HG02973 (cell line): ENCODE data around the gene ASXL2.
"Not testable (repeated sequence)": the region's sequence is repeated elsewhere in the genome, so short reads cannot be mapped to it uniquely, and the experiment has no call there.

Experiments
- ATAC-seq: cut with Tn5 transposase; IDR thresholded peaks from one replicate; pipeline ENCODE4 v1.9.1; 2021; ENCODE audit warnings: moderate library complexity; ENCODE audit not compliant: unreplicated experiment

Gene ASXL2

DNA sequence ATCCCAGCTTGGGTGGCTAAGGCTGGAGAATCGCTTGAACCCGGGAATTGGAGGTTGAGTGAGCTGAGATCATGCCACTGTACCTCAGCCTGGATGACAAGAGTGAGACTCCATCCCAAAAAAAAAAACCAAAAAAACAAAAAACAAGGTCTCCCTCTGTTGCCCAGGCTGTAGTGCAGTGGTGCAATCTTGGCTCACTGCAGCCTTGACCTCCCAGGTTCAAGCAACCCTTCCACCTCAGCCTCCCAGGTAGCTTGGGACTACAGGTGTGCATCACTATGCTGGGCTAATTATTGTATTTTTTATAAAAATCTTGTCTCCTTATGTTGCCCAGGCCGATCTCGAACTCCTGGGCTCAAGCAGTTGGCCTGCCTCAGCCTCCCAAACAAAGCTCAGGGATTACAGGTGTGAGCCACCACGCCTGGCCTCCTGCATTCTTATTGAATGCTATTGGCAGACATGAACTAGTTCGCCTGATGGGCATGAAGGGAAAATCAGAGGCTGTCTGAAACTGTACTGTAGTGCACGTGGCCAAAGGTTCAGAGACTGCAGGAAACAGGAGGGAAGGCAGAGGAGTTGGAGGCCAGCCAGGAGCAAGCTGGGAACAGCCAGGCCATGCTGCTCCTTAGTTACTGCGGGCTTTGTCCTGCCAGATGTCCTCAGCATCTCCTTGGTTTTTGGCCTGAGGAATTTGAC, 16.0 kb upstream of the ASXL2 start:
- ATAC-seq: no peak

DNA sequence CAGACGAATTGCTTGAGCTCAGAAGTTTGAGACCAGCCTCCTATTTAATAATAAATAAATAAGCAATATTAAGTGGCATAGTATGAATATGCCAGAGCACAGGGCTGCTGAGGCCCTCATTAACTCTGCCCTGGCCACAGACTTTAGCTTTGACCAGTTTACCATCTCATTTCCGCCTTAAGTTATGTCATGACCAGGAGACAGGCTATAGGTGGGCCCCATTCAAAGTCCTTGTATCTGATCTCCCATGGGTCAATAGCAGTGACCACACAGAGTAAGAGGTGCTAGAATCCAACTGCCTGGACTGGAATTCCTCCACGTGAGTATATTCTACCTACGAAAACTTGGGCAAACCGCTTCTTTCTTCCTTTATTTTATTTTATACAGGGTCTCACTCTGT, 13.4 kb upstream of the ASXL2 start:
- no peak for ATAC-seq

DNA sequence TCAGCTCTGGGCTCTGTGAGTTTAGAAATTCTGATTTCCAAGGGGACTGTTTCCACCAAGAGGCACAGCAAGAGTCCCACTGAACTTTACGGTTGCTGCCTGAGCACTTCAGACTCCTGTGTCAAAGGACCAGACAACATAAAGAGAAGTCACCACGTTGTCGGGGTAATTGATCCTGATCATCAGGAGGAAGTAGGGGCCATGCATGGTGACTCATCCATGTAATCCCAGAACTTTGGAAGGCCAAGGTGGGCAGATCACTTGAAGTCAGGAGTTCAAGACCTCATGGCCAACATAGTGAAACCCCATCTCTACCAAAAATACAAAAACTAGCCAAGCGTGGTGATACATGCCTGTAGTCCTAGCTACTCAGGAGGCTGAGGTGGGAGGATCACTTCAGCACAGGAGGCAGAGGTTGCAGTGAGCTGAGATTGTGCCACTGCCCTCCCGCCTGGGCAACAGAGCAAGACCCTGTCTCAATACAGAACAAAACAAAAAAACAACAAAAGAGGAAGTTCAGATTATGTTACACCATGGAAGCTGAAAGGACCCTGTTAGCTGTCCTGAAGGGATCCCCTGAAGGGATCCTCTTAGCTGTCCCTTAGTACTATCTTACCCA, 9.4 kb upstream of the ASXL2 start:
- no peak for ATAC-seq

- no peak for ATAC-seq
Observed at GRCh38 chr2:25885933-25886332, 7.6 kb upstream of the ASXL2 start.

GRCh38 chr2:25881764-25882163, 3.5 kb upstream of the ASXL2 start:
- no peak for ATAC-seq

- ATAC-seq: no peak
Observed at GRCh38 chr2:25879133-25879730, 945 bp upstream of the ASXL2 start.

- ATAC-seq: peak; percentile 47
Observed at GRCh38 chr2:25877431-25878360, 591 bp downstream of the ASXL2 start.

DNA sequence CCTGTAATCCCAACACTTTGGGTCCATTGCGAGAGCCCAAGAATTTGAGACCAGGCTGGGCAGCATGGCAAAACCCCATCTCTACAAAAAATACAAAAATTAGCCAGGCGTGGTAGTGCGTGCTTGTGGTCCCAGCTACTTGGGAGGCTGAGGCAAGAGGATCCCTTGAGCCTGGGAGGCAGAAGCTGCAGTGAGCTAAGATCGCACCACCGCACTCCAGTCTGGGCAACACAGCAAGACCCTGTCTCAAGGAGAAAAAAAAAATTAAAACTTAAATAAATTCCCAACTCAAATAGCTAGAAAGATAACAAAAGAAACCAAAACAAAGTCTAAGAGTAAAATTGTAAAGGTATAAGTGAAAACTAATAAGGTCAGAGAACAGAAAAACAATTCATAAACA, 6.2 kb downstream of the ASXL2 start:
- no peak for ATAC-seq

DNA sequence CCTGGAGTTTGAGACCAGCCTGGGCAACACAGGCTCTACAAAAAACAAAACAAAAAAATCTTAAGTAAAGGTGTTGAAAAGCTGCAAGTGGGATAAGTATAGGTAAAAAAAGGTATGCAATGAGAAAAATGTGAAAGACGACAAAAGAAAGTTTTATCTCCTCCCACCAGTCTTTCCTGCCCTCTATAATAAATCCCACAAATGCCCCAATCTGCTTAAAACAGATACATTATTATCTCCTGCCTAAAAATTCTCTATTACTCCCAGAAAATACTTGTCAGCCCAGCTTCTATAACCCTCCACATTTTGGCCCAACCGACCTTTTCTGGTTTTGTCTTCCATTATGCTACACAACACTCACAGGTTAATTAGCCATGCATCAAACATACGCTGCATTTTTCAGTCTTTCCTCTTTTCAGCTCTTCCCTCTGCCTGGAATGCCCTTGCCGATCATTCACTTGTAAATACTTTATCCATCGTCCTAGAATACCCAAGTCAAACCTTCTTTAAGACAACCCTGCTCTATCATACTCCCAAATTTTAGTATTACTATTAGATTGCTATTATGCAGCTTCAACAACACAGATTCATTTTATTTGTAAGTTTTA, 10.8 kb downstream of the ASXL2 start:
- no peak for ATAC-seq

DNA sequence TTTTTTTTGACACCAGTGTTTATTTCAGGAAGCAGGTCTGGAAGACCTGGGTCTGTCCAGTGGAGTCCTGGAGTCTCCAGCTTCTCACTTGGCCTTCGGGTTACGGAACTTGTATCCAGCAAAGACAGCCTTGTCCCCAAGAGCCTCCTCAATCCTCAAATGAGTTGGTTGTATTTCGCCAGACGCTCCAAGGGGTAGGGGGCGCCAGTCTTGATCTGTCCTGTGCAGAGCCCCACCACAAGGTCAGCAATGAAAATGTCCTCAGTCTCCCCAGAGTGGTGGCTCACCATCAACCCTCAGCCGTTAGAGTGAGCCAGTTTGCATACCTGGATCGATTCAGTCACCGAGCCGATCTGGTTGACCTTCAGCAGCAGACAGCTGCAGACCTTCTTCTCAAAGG, 21.9 kb downstream of the ASXL2 start:
- no peak for ATAC-seq

- ATAC-seq: no peak
Observed at GRCh38 chr2:25855065-25855464, 23.2 kb downstream of the ASXL2 start.

DNA sequence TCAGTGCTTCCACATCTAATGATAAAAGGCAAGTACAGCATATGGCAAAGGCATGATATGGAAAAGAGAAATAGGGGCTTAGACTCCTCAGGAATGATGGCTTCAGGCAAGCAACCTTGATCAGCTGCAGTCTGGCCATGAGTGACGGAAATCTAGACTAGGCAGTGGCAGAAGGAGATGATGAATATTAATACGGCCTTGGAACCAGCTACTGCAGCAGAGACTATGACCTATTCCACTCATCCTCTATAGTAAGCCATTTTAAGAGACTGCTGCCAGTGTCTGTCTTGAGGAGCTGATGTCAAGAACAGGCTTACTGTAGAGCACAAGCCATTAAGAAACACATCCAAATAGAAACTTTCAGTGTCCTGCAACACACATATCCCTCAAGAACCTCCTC, 23.7 kb downstream of the ASXL2 start:
- ATAC-seq: no peak

GRCh38 chr2:25853038-25853638, 25.1 kb downstream of the ASXL2 start:
- ATAC-seq: no peak

GRCh38 chr2:25851740-25852503, 26.4 kb downstream of the ASXL2 start:
- ATAC-seq: peak; percentile 71

DNA sequence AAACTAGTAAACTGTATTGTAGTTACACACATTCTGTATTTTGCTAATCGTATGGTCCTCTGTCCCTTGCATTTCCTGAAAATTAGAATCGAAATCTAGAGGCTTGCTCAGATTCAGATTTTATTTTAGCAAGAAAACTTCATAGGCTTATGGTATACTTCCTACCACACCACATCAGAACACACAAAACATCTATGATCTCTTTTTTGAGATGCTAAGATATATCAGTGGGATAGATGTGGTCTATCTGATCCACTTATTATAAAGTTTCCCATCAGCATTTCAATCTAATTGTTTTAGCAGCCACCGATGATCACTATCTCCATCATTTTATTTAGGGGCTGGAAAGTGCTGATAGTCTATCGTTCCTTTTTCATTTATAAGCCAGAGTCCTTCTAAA, 27.9 kb downstream of the ASXL2 start:
- not testable (repeated sequence) for ATAC-seq

DNA sequence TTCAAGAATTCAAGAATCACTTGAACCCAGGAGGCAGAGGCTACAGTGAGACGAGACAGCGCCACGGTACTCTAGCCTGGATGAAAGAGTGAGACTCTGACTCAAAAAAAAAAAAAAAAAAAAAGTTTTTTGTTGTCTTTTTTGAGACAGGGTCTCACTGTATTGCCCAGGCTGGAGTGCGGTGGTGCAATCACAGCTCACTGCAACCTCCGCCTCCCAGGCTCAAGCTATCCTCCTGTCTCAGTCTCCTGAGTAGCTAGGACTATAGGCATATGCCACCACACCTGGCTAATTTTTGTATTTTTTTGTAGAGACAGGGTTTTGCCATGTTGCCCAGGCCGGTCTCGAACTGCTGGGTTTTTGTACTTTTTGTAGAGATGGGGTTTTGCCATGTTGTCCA, 28.9 kb downstream of the ASXL2 start:
- not testable (repeated sequence) for ATAC-seq

DNA sequence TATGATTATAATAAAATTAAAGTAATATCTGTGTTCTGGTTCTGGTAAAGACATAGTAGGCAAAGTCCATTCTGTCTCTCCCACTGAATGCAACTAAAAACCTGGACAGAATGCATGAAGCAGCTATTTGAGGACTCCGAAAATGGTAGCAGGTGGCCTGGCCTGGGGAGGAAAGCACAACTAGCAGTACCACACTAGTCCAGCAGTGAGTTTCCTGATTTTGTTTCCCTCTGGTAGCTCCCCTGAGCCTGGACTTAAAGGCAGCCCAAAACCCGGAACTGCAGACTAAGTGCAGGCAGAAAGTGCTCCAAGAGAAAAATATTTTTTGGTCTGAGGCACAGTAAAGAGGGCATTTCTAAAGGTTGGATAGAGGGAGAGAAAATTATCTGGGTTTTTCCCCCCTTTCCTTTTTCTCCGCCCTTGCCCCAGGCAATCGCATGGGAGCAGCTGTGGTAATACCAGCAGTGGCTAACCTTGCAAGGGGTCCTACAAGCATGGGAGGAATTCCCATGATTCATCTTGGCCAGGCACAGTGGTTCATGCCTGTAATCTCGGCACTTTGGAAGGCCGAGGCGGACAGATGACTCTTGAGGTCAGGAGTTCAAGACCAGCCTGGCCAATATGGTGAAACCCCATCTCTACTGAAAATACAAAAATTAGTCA, 32.3 kb downstream of the ASXL2 start:
- ATAC-seq: no peak

DNA sequence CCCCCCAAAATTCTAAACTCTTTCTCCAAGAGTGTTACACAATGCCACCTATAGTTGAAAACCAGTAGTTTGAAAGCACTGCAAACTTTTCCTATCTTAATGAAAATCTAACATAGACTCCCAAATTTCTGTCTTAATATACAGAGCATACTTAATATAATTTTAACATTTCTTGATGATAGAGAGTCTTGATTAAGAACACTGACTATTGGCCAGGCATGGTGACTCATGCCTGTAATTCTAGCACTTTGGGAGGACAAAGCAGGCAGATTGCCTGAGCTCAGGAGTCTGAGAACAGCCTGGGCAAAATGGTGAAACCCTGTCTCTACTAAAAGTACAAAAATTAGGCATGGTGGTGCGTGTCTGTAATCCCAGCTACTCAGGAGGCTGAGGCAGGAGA, 34.2 kb downstream of the ASXL2 start:
- no peak for ATAC-seq

DNA sequence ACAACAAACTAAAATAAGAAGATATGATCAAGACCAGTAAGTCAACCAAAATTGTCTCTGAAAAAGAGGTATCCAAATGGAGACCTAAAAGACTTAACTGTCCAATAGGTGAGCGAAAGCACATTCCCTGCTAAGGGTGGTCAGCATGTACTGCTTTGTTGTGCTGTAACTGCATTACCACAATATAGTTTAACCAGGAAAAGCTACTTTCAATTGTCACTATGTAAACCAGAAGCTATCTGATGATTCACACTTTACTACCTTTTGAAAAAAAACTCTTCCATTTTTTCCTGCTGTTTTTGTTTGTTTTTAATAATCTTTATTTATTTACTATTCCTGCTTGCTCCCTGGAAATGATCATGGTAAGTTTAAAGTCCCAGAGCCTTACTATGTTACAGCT, 36.1 kb downstream of the ASXL2 start:
- ATAC-seq: no peak
